ENCODE measurements around the gene TFF2.

TFF2 gene

GRCh38 chr21:42356650-42357049 lies 5.9 kb upstream of the TFF2 start (continued):
- TF ChIP-seq HIC1 (tag by site-specific recombination; IDR thresholded peaks at IDR 0.05), result no peak
- no peak for TF ChIP-seq ZNF214 (tag by site-specific recombination; IDR thresholded peaks at IDR 0.05; ENCODE audit: borderline replicate concordance)
- TF ChIP-seq, protein P1, sequence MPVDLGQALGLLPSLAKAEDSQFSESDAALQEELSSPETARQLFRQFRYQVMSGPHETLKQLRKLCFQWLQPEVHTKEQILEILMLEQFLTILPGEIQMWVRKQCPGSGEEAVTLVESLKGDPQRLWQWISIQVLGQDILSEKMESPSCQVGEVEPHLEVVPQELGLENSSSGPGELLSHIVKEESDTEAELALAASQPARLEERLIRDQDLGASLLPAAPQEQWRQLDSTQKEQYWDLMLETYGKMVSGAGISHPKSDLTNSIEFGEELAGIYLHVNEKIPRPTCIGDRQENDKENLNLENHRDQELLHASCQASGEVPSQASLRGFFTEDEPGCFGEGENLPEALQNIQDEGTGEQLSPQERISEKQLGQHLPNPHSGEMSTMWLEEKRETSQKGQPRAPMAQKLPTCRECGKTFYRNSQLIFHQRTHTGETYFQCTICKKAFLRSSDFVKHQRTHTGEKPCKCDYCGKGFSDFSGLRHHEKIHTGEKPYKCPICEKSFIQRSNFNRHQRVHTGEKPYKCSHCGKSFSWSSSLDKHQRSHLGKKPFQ (tag by site-specific recombination; IDR thresholded peaks at IDR 0.05), result no peak
- no peak for TF ChIP-seq ZNF701 (tag by site-specific recombination; IDR thresholded peaks at IDR 0.05)
- no peak for TF ChIP-seq TRIM28 (IDR thresholded peaks at IDR 0.05; ENCODE audit: borderline replicate concordance, low read length)
- no peak for TF ChIP-seq ZNF169 (tag by site-specific recombination; IDR thresholded peaks at IDR 0.05)
- no peak for TF ChIP-seq REPIN1 (tag by site-specific recombination; IDR thresholded peaks at IDR 0.05; ENCODE audit: low read depth)

GRCh38 chr21:42356046-42356445 lies 5.3 kb upstream of the TFF2 start:
- Histone ChIP-seq H3K9me3 (ENCODE audit: control insufficient read depth, insufficient read depth, low read depth, low read length) (no peaks in the 10 kb centered on the region), H3K27ac (ENCODE audit: extremely low read depth, low read depth, low read length) (no peak overlapping the region), H3K4me1 (ENCODE audit: control insufficient read depth, insufficient read depth, low read length) (no peaks in the 10 kb centered on the region), H3K4me3 (ENCODE audit: low read depth, low read length) (no peak overlapping the region), H3K36me3 (ENCODE audit: control insufficient read depth in 2 of 2, insufficient read depth in 1 of 2, low read length in 2 of 2) (no peaks in the 10 kb centered on the region)
- TF ChIP-seq, protein P2, sequence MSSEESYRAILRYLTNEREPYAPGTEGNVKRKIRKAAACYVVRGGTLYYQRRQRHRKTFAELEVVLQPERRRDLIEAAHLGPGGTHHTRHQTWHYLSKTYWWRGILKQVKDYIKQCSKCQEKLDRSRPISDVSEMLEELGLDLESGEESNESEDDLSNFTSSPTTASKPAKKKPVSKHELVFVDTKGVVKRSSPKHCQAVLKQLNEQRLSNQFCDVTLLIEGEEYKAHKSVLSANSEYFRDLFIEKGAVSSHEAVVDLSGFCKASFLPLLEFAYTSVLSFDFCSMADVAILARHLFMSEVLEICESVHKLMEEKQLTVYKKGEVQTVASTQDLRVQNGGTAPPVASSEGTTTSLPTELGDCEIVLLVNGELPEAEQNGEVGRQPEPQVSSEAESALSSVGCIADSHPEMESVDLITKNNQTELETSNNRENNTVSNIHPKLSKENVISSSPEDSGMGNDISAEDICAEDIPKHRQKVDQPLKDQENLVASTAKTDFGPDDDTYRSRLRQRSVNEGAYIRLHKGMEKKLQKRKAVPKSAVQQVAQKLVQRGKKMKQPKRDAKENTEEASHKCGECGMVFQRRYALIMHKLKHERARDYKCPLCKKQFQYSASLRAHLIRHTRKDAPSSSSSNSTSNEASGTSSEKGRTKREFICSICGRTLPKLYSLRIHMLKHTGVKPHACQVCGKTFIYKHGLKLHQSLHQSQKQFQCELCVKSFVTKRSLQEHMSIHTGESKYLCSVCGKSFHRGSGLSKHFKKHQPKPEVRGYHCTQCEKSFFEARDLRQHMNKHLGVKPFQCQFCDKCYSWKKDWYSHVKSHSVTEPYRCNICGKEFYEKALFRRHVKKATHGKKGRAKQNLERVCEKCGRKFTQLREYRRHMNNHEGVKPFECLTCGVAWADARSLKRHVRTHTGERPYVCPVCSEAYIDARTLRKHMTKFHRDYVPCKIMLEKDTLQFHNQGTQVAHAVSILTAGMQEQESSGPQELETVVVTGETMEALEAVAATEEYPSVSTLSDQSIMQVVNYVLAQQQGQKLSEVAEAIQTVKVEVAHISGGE (tag by site-specific recombination; conservative IDR thresholded peaks at IDR 0.05; ENCODE audit: low read depth), result no peak
- TF ChIP-seq KLF9 (tag by site-specific recombination; IDR thresholded peaks at IDR 0.05; ENCODE audit: low read depth) (no peak), ZNF623 (tag by site-specific recombination; IDR thresholded peaks at IDR 0.05) (no peak), ZNF302 (tag by site-specific recombination; IDR thresholded peaks at IDR 0.05; ENCODE audit: low read depth) (no peak), ZBTB10 (tag by site-specific recombination; IDR thresholded peaks at IDR 0.05) (no peak), ZFP37 (tag by site-specific recombination; IDR thresholded peaks at IDR 0.05) (no peak), ZNF266 (tag by site-specific recombination; IDR thresholded peaks at IDR 0.05; ENCODE audit: low read depth) (no peak), ZNF26 (tag by site-specific recombination; IDR thresholded peaks at IDR 0.05) (no peak)
- TF ChIP-seq, protein P3, sequence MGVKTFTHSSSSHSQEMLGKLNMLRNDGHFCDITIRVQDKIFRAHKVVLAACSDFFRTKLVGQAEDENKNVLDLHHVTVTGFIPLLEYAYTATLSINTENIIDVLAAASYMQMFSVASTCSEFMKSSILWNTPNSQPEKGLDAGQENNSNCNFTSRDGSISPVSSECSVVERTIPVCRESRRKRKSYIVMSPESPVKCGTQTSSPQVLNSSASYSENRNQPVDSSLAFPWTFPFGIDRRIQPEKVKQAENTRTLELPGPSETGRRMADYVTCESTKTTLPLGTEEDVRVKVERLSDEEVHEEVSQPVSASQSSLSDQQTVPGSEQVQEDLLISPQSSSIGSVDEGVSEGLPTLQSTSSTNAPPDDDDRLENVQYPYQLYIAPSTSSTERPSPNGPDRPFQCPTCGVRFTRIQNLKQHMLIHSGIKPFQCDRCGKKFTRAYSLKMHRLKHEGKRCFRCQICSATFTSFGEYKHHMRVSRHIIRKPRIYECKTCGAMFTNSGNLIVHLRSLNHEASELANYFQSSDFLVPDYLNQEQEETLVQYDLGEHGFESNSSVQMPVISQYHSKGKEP (tag by site-specific recombination; IDR thresholded peaks at IDR 0.05), result no peak
- TF ChIP-seq, protein P4, sequence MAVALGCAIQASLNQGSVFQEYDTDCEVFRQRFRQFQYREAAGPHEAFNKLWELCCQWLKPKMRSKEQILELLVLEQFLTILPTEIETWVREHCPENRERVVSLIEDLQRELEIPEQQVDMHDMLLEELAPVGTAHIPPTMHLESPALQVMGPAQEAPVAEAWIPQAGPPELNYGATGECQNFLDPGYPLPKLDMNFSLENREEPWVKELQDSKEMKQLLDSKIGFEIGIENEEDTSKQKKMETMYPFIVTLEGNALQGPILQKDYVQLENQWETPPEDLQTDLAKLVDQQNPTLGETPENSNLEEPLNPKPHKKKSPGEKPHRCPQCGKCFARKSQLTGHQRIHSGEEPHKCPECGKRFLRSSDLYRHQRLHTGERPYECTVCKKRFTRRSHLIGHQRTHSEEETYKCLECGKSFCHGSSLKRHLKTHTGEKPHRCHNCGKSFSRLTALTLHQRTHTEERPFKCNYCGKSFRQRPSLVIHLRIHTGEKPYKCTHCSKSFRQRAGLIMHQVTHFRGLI (tag by site-specific recombination; IDR thresholded peaks at IDR 0.05), result no peak
- POLR2A ChIA-PET, result no interaction called here
- CTCF ChIA-PET, result no interaction called here

Data from HEK293 (cell line).